Duodenal mucosa (tissue), 2 donors: Measurements from ENCODE around the gene PTPRN2.

Experiments used
- H3K27ac ChIP-seq: one replicate; pipeline ENCODE4 v1.7.0; 2013; ENCODE audit warnings: low read depth, low read length
- H3K27me3 ChIP-seq, 2 donors: one replicate each; pipeline ENCODE4 v1.7.0; 2013; ENCODE audit warnings: low read length in 2 of 2, control low read depth in 1 of 2; ENCODE audit not compliant: insufficient read depth in 2 of 2, control insufficient read depth in 1 of 2
- H3K36me3 ChIP-seq, 2 donors: one replicate each; pipeline ENCODE4 v1.7.0; 2013; ENCODE audit warnings: low read length in 2 of 2, control low read depth in 1 of 2; ENCODE audit not compliant: insufficient read depth in 2 of 2, control insufficient read depth in 1 of 2
- H3K4me1 ChIP-seq, 2 donors: one replicate each; pipeline ENCODE4 v1.7.0; 2013; ENCODE audit warnings: low read length in 2 of 2, control low read depth in 1 of 2; ENCODE audit not compliant: insufficient read depth in 2 of 2, control insufficient read depth in 1 of 2
- H3K4me3 ChIP-seq, 2 donors: one replicate each; pipeline ENCODE4 v1.7.0; 2013; ENCODE audit warnings: low read length in 2 of 2, low read depth in 1 of 2
- H3K9ac ChIP-seq, 2 donors: one replicate each; pipeline ENCODE4 v1.7.0; 2013; ENCODE audit warnings: low read length in 2 of 2, low read depth in 1 of 2
- H3K9me3 ChIP-seq, 2 donors: one replicate each; pipeline ENCODE4 v1.7.0; 2013; ENCODE audit warnings: low read length in 2 of 2, control low read depth in 1 of 2; ENCODE audit not compliant: control insufficient read depth in 1 of 2

PTPRN2 gene

DNA sequence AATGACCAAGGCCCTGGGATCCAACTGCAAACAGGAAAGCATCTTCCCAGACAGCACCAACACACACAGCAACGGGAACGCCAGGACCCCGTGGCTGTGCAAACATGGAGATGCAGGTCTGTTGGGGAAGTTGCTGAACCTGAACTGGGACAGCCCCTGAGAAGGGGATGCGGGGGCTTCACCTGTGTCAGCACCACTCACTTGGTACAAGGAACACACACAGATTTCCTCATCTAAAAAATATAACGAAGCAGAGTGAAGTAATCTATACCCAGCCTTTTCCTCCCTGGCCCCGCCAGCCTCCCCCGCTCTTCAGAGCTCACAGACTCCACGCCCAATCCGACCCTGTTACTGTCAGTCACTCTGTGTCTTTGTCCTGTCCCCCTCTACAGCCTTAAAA is 93.0 kb downstream of the PTPRN2 start:
- Histone ChIP-seq H3K27me3 (no peaks in the 10 kb centered on the region), H3K36me3 (no peaks in the 10 kb centered on the region), H3K4me3 (no peak overlapping the region), H3K9ac (no peak overlapping the region), H3K4me1 (no peaks in the 10 kb centered on the region), H3K9me3 (no peaks in the 10 kb centered on the region), H3K27ac (no peak overlapping the region)

GRCh38 chr7:158494162-158494586 is 93.4 kb downstream of the PTPRN2 start:
- Histone ChIP-seq H3K4me3 (no peak overlapping the region), H3K27me3 (no peaks in the 10 kb centered on the region)

GRCh38 chr7:158492367-158492764 is 95.3 kb downstream of the PTPRN2 start:
- Histone ChIP-seq H3K9ac (no peak overlapping the region), H3K4me1 (no peaks in the 10 kb centered on the region), H3K27ac (no peak overlapping the region), H3K36me3 (no peaks in the 10 kb centered on the region), H3K27me3 (no peaks in the 10 kb centered on the region), H3K9me3 (no peaks in the 10 kb centered on the region), H3K4me3 (no peak overlapping the region)

More at GRCh38 chr7:158494162-158494586, 93.4 kb downstream of the PTPRN2 start:
- Histone ChIP-seq H3K36me3 (no peaks in the 10 kb centered on the region), H3K4me1 (no peaks in the 10 kb centered on the region), H3K9me3 (no peaks in the 10 kb centered on the region), H3K9ac (no peak overlapping the region), H3K27ac (no peak overlapping the region)

GRCh38 chr7:158491094-158491493 is 96.5 kb downstream of the PTPRN2 start:
- Histone ChIP-seq H3K4me1 (no peaks in the 10 kb centered on the region), H3K27ac (no peak overlapping the region), H3K9ac (no peak overlapping the region), H3K4me3 (no peak overlapping the region), H3K9me3 (no peaks in the 10 kb centered on the region), H3K36me3 (no peaks in the 10 kb centered on the region), H3K27me3 (no peaks in the 10 kb centered on the region)

DNA sequence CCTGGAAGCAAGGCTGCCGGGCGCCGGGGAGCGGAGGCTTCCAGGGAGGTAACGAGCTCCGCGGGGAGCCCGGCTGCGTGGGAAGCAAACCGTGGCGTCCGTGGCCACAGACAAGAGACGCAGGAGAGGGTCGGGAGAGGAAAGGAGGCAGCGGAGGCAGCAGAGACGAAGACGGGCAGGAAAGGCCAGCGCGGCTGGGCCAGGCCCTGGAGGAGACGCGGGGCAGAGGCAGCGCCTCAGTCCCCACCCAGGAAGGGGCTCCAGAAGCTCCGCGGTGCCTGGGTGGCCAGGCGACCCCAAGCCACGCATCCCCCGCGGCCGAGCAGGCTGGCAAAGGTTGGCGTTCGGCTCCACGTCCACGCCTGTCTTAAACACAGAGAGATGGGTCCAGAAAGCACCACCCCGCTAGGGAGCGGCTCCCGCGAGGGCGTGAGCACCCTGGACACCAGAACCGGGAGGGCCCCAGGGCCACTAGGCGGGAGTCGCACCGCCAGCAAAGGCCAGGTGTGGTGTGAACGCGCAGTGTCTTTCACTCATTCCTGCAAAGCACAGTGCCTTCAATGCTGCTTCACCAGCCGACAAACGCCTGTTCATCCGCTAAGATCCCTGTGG is 97.3 kb downstream of the PTPRN2 start:
- H3K4me1 ChIP-seq: no peaks in the 10 kb centered on the region
- no peaks in the 10 kb centered on the region for H3K36me3 ChIP-seq
- no peaks in the 10 kb centered on the region for H3K9me3 ChIP-seq
- H3K4me3 ChIP-seq: no peak overlapping the region
- H3K27me3 ChIP-seq: no peaks in the 10 kb centered on the region
- H3K9ac ChIP-seq: no peak overlapping the region
- no peak overlapping the region for H3K27ac ChIP-seq

DNA sequence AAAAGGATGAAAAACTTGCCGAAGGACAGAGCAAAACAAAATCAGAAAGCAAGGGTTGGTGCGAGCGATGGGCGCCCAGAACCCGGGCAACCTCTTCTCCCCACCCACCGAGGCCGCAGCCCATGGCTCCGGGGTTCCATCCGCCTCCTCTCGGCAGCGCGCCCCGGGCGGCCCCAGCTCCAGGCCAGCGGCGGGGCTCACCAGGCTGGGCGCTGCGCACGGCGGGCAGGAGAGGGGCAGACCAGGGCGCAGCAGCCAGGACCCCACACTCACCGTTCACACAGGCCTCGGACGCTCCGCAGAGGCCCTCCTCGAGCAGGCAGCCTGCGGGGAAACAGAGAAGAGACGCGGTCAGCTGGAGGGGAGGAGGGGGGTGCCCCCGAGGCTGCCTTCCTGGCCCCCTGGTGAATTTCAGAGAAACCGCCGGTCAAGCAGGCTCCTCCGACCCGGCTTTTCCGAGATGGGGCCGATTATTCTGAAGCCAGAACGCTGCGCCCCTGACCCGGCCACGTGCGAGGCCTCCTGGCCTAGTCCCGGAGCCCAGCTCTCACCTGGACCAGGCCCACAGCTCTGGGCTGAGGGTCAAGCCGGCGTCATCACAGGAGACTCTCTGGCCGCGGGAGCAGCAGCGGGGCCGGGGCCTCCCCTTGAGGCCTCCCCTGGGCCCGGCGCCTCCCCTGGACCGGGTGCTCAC is 98.0 kb downstream of the PTPRN2 start:
- Histone ChIP-seq H3K4me1 (no peaks in the 10 kb centered on the region), H3K36me3 (no peaks in the 10 kb centered on the region), H3K27ac (no peak overlapping the region), H3K9me3 (no peaks in the 10 kb centered on the region), H3K27me3 (no peaks in the 10 kb centered on the region), H3K9ac (no peak overlapping the region), H3K4me3 (no peak overlapping the region)

DNA sequence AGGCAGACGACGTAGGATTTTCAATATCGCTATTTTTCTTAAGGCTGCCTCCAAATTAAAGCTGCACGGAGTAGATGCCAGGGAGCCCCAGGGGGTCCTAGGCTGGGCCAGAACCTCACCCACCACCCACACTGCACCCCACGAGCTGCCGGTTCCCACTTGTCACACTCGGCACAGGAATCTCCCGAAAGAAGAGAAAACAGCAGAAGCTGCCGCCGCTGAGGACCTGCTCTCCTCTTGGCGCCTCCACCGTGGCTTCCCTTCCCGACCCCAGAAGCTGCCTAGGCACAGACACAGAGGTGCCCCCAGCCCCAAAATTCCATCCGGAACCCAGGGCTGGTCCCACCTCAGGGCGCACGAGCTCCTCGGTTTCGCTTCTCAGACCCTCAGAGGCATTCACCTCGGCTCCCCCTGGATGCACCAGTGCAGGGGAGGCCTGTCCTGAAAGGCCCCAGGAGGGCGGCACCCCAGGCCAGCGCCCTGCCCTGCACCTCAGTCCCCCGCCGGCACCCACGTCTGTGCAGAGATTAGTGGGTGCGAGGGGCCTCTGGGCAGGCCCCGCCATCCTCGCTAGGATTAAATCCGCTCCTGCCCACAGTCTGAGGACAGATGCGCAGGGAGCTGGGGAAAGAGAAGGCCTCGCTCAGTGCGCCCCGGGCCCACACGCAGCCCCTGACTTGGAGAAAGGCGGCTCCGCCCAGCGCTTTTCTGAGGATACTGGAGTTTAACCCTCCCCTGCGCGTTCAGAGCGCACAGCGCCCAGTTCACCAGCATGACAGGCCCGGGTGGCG is 99.2 kb downstream of the PTPRN2 start:
- no peaks in the 10 kb centered on the region for H3K27me3 ChIP-seq
- H3K9me3 ChIP-seq: no peaks in the 10 kb centered on the region
- H3K4me1 ChIP-seq: no peaks in the 10 kb centered on the region
- no peak overlapping the region for H3K4me3 ChIP-seq
- no peak overlapping the region for H3K27ac ChIP-seq
- no peak overlapping the region for H3K9ac ChIP-seq
- no peaks in the 10 kb centered on the region for H3K36me3 ChIP-seq

GRCh38 chr7:158487631-158488151 is 99.9 kb downstream of the PTPRN2 start:
- Histone ChIP-seq H3K4me1 (no peaks in the 10 kb centered on the region), H3K9me3 (no peaks in the 10 kb centered on the region), H3K9ac (no peak overlapping the region), H3K27me3 (no peaks in the 10 kb centered on the region), H3K4me3 (no peak overlapping the region), H3K36me3 (no peaks in the 10 kb centered on the region), H3K27ac (no peak overlapping the region)

DNA sequence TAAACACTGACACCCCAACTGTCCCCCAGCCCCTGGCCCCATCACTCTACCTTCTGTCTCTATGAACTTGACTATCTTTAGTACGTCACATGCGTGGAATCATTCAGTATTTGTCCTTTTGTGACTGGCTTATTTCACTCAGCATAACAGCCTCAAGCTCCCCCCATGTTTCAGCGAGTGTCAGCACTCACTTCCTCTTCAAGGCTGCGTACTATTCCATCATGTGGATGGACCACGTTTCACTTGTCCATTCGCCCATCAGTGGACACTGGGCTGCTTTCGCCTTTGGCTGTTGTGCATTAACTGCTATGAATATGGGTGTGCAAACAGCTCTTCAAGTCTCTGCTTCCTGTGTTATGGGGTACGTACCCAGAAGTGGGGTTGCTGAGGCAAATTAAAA is 100.7 kb downstream of the PTPRN2 start:
- Histone ChIP-seq H3K36me3 (no peaks in the 10 kb centered on the region), H3K27ac (no peak overlapping the region), H3K9ac (no peak overlapping the region), H3K27me3 (no peaks in the 10 kb centered on the region), H3K9me3 (no peaks in the 10 kb centered on the region), H3K4me3 (no peak overlapping the region), H3K4me1 (no peaks in the 10 kb centered on the region)
